ENCODE results near the gene BZW2. TPM values are rescaled to one million over a fixed set of nuclear protein-coding genes. Genes with fewer than 3 reads are reported as not detected.

The BZW2 gene
- total and polyA plus RNA-seq, 2 donors (not counting 1 experiment from before 2014, with no cell fraction given), result 18.4 to 20.6 TPM

GRCh38 chr7:16698200-16698905 is 52.4 kb downstream of the BZW2 start:
- CTCF ChIA-PET, result interaction anchor here (1.4 to 10.3 kb wide), 4 partner anchors 13 to 222 kb away, joined by 3 to 107 read pairs (median 4); no protein-coding TSS in a partner anchor
- no peak for TF ChIP-seq CTCF (IDR thresholded peaks at IDR 0.05)
- TF ChIP-seq EZH2 (IDR thresholded peaks at IDR 0.05; ENCODE audit: borderline replicate concordance, insufficient read depth, low read depth, low read length, poor library complexity, severe bottlenecking), result no peak
- Mint-ChIP-seq H3K4me3 (no peak overlapping the region), H3K9me3 (ENCODE audit: insufficient read depth) (no peaks in the 10 kb centered on the region), H3K4me1 (no peaks in the 10 kb centered on the region), H3K27me3 (no peaks in the 10 kb centered on the region), H3K27ac (no peak overlapping the region)
- Histone ChIP-seq H3K4me1 (ENCODE audit: control insufficient read depth in 2 of 2, insufficient read depth in 2 of 2, low read length in 2 of 2) (no peaks in the 10 kb centered on the region), H3K9me3 (ENCODE audit: control extremely low read depth in 1 of 3, control insufficient read depth in 2 of 3, insufficient read depth in 1 of 3, low read length in 2 of 3) (no peaks in the 10 kb centered on the region), H3K79me2 (ENCODE audit: control insufficient read depth, insufficient read depth, low read length) (no peaks in the 10 kb centered on the region), H3K27ac (ENCODE audit: low read length in 2 of 2) (no peak overlapping the region), H2AFZ (ENCODE audit: insufficient read depth, low read depth, low read length, poor library complexity, severe bottlenecking) (no peak overlapping the region), H3K9ac (ENCODE audit: low read length) (no peak overlapping the region), H3K4me2 (replicated peaks; ENCODE audit: low read depth, low read length, poor library complexity, severe bottlenecking) (no peak overlapping the region), H3K4me3 (ENCODE audit: control extremely low read depth in 1 of 5, extremely low read depth in 1 of 5, insufficient read depth in 1 of 5, low read depth in 2 of 5, low read length in 4 of 5) (no peak overlapping the region), H4K20me1 (ENCODE audit: control insufficient read depth, insufficient read depth, low read length, poor library complexity, severe bottlenecking) (no peaks in the 10 kb centered on the region), H3K36me3 (replicated peaks in 1 of 2; ENCODE audit: control extremely low read depth in 1 of 2, control insufficient read depth in 1 of 2, extremely low read depth in 1 of 2, insufficient read depth in 2 of 2, low read length in 1 of 2) (peaks cover 2 to 48% of the 10 kb centered on the region in 2 experiments), H3K27me3 (replicated peaks in 1 of 4; ENCODE audit: control extremely low read depth in 1 of 4, control insufficient read depth in 3 of 4, insufficient read depth in 4 of 4, low read length in 3 of 4) (no peaks in the 10 kb centered on the region)
- intact Hi-C loops (cut with micrococcal nuclease), result loop anchor here (10.0 kb wide), 1 partner anchor 106 kb away; the partner anchor contains the start of gene AGR2
- POLR2A ChIA-PET, result no interaction called here
- ATAC-seq (ENCODE audit: low read depth) (no peak), DNase-seq (no peak)
- no CpG with 5 or more reads among the region's 3 CpGs for WGBS (ENCODE audit: insufficient coverage)

GRCh38 chr7:16702441-16702840 is 56.5 kb downstream of the BZW2 start:
- H2AFZ ChIP-seq (ENCODE audit: insufficient read depth, low read depth, low read length, poor library complexity, severe bottlenecking), result no peak overlapping the region
- Mint-ChIP-seq H3K27ac (no peak overlapping the region), H3K9me3 (ENCODE audit: insufficient read depth) (no peaks in the 10 kb centered on the region), H3K27me3 (no peaks in the 10 kb centered on the region), H3K4me3 (no peak overlapping the region), H3K4me1 (no peaks in the 10 kb centered on the region)
- no peaks in the 10 kb centered on the region for H3K79me2 ChIP-seq (ENCODE audit: control insufficient read depth, insufficient read depth, low read length)
- H3K27ac ChIP-seq (ENCODE audit: low read length in 2 of 2), result no peak overlapping the region
- intact Hi-C loops (cut with micrococcal nuclease), result loop anchor here (2.0 kb wide), 1 partner anchor 216 kb away; no protein-coding TSS in a partner anchor
- H3K4me2 ChIP-seq (replicated peaks; ENCODE audit: low read depth, low read length, poor library complexity, severe bottlenecking), result no peak overlapping the region
- POLR2A ChIA-PET, result no interaction called here
- TF ChIP-seq EZH2 (IDR thresholded peaks at IDR 0.05; ENCODE audit: borderline replicate concordance, insufficient read depth, low read depth, low read length, poor library complexity, severe bottlenecking) (no peak), CTCF (IDR thresholded peaks at IDR 0.05) (peak; percentile 16)
- DNase-seq, result peak; percentile 8
- no peaks in the 10 kb centered on the region for H3K27me3 ChIP-seq (replicated peaks in 1 of 4; ENCODE audit: control extremely low read depth in 1 of 4, control insufficient read depth in 3 of 4, insufficient read depth in 4 of 4, low read length in 3 of 4)
- no peak overlapping the region for H3K9ac ChIP-seq (ENCODE audit: low read length)
- H4K20me1 ChIP-seq (ENCODE audit: control insufficient read depth, insufficient read depth, low read length, poor library complexity, severe bottlenecking), result no peaks in the 10 kb centered on the region
- H3K4me1 ChIP-seq (ENCODE audit: control insufficient read depth in 2 of 2, insufficient read depth in 2 of 2, low read length in 2 of 2), result no peaks in the 10 kb centered on the region
- H3K9me3 ChIP-seq (ENCODE audit: control extremely low read depth in 1 of 3, control insufficient read depth in 2 of 3, insufficient read depth in 1 of 3, low read length in 2 of 3), result no peaks in the 10 kb centered on the region
- CTCF ChIA-PET, result interaction anchor here (1.4 to 3.5 kb wide), 3 partner anchors 98 to 215 kb away, joined by 3 to 25 read pairs (median 8); no protein-coding TSS in a partner anchor
- no peak overlapping the region for H3K4me3 ChIP-seq (ENCODE audit: control extremely low read depth in 1 of 5, extremely low read depth in 1 of 5, insufficient read depth in 1 of 5, low read depth in 2 of 5, low read length in 4 of 5)
- no peak for ATAC-seq (ENCODE audit: low read depth)
- peaks cover 8 to 32% of the 10 kb centered on the region in 2 experiments for H3K36me3 ChIP-seq (replicated peaks in 1 of 2; ENCODE audit: control extremely low read depth in 1 of 2, control insufficient read depth in 1 of 2, extremely low read depth in 1 of 2, insufficient read depth in 2 of 2, low read length in 1 of 2)

Measured in B cell (primary cell).